ENCODE measurements around the gene TBC1D5.

The TBC1D5 gene

GRCh38 chr3:17505856-17506255 lies 236.6 kb downstream of the TBC1D5 start:
- no peak overlapping the region for H3K4me3 ChIP-seq (ENCODE audit: low read length)
- H3K79me2 ChIP-seq (ENCODE audit: control insufficient read depth, low read length), result no peaks in the 10 kb centered on the region
- TF ChIP-seq, protein P1, sequence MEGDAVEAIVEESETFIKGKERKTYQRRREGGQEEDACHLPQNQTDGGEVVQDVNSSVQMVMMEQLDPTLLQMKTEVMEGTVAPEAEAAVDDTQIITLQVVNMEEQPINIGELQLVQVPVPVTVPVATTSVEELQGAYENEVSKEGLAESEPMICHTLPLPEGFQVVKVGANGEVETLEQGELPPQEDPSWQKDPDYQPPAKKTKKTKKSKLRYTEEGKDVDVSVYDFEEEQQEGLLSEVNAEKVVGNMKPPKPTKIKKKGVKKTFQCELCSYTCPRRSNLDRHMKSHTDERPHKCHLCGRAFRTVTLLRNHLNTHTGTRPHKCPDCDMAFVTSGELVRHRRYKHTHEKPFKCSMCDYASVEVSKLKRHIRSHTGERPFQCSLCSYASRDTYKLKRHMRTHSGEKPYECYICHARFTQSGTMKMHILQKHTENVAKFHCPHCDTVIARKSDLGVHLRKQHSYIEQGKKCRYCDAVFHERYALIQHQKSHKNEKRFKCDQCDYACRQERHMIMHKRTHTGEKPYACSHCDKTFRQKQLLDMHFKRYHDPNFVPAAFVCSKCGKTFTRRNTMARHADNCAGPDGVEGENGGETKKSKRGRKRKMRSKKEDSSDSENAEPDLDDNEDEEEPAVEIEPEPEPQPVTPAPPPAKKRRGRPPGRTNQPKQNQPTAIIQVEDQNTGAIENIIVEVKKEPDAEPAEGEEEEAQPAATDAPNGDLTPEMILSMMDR (IDR thresholded peaks at IDR 0.05; ENCODE audit: low read depth, low read length, poor library complexity, severe bottlenecking), result no peak
- TF ChIP-seq EZH2phosphoT487 (IDR thresholded peaks at IDR 0.05; ENCODE audit: borderline replicate concordance, low read length), result no peak
- H3K36me3 ChIP-seq (ENCODE audit: control insufficient read depth, low read length), result peaks cover 6% of the 10 kb centered on the region; the same call in 1 of the 2 replicates
- no peaks in the 10 kb centered on the region for H4K20me1 ChIP-seq (ENCODE audit: control insufficient read depth, insufficient read depth, low read depth, low read length)
- H3K27ac ChIP-seq (ENCODE audit: low read depth, low read length), result no peak overlapping the region
- no peaks in the 10 kb centered on the region for H3K9me2 ChIP-seq (replicated peaks; ENCODE audit: control insufficient read depth, low read length)
- no peak overlapping the region for H3K4me2 ChIP-seq (ENCODE audit: low read length)
- H3K9me3 ChIP-seq (ENCODE audit: control insufficient read depth, insufficient read depth, low read length), result no peaks in the 10 kb centered on the region
- H3F3A ChIP-seq (ENCODE audit: control insufficient read depth, insufficient read depth), result no peaks in the 10 kb centered on the region
- H3K4me1 ChIP-seq (ENCODE audit: control insufficient read depth, low read length), result no peaks in the 10 kb centered on the region
- H3K27me3 ChIP-seq (ENCODE audit: control insufficient read depth, low read length), result no peaks in the 10 kb centered on the region

GRCh38 chr3:17501745-17502144 lies 240.7 kb downstream of the TBC1D5 start:
- Histone ChIP-seq H3K36me3 (ENCODE audit: control insufficient read depth, low read length) (peaks cover 3% of the 10 kb centered on the region; the same call in 1 of the 2 replicates), H3K79me2 (ENCODE audit: control insufficient read depth, low read length) (no peaks in the 10 kb centered on the region), H3K4me2 (ENCODE audit: low read length) (no peak overlapping the region), H3F3A (ENCODE audit: control insufficient read depth, insufficient read depth) (no peaks in the 10 kb centered on the region), H3K27ac (ENCODE audit: low read depth, low read length) (no peak overlapping the region), H3K9me2 (replicated peaks; ENCODE audit: control insufficient read depth, low read length) (no peaks in the 10 kb centered on the region), H3K4me3 (ENCODE audit: low read length) (no peak overlapping the region), H3K9me3 (ENCODE audit: control insufficient read depth, insufficient read depth, low read length) (no peaks in the 10 kb centered on the region), H3K4me1 (ENCODE audit: control insufficient read depth, low read length) (no peaks in the 10 kb centered on the region), H3K27me3 (ENCODE audit: control insufficient read depth, low read length) (no peaks in the 10 kb centered on the region), H4K20me1 (ENCODE audit: control insufficient read depth, insufficient read depth, low read depth, low read length) (no peaks in the 10 kb centered on the region)
- TF ChIP-seq, protein P1 (IDR thresholded peaks at IDR 0.05; ENCODE audit: low read depth, low read length, poor library complexity, severe bottlenecking), result no peak
- no peak for TF ChIP-seq EZH2phosphoT487 (IDR thresholded peaks at IDR 0.05; ENCODE audit: borderline replicate concordance, low read length)

DNA sequence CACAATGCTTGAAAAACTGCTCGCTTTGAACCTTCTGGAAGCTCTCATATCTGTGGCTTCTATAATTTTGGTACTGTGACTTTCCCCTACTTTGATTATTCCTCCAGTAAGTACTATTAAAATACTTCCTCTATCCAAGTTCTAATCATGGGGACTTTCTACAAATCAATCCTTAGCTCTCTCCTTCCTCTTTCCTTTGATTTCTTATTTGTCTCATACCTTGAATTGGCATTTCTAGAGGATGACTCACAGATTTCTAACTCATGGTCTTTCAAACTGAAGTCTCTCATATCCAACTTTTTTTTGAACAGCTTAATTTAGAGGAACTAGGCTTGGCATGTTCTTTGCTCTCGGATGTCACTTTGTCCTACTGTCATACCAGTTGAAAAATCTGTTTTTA lies 241.8 kb downstream of the TBC1D5 start:
- no peaks in the 10 kb centered on the region for H3K79me2 ChIP-seq (ENCODE audit: control insufficient read depth, low read length)
- H3K4me1 ChIP-seq (ENCODE audit: control insufficient read depth, low read length), result no peaks in the 10 kb centered on the region
- H3K27me3 ChIP-seq (ENCODE audit: control insufficient read depth, low read length), result no peaks in the 10 kb centered on the region
- H3K4me3 ChIP-seq (ENCODE audit: low read length), result no peak overlapping the region
- H3F3A ChIP-seq (ENCODE audit: control insufficient read depth, insufficient read depth), result no peaks in the 10 kb centered on the region
- H3K4me2 ChIP-seq (ENCODE audit: low read length), result no peak overlapping the region
- H3K36me3 ChIP-seq (ENCODE audit: control insufficient read depth, low read length), result peaks cover 3% of the 10 kb centered on the region; the same call in 1 of the 2 replicates
- TF ChIP-seq, protein P1 (IDR thresholded peaks at IDR 0.05; ENCODE audit: low read depth, low read length, poor library complexity, severe bottlenecking), result no peak
- no peak for TF ChIP-seq EZH2phosphoT487 (IDR thresholded peaks at IDR 0.05; ENCODE audit: borderline replicate concordance, low read length)
- no peak overlapping the region for H3K27ac ChIP-seq (ENCODE audit: low read depth, low read length)
- no peaks in the 10 kb centered on the region for H3K9me3 ChIP-seq (ENCODE audit: control insufficient read depth, insufficient read depth, low read length)
- no peaks in the 10 kb centered on the region for H3K9me2 ChIP-seq (replicated peaks; ENCODE audit: control insufficient read depth, low read length)
- no peaks in the 10 kb centered on the region for H4K20me1 ChIP-seq (ENCODE audit: control insufficient read depth, insufficient read depth, low read depth, low read length)
